GM18861 (cell line): Measurements from ENCODE around the gene MNDA.
"Not testable (repeated sequence)": the region's sequence is repeated elsewhere in the genome, so short reads cannot be mapped to it uniquely, and the experiment has no call there.

Source experiments
- ATAC-seq: cut with Tn5 transposase; IDR thresholded peaks from one replicate; pipeline ENCODE4 v1.9.1; 2021; ENCODE audit not compliant: unreplicated experiment

Gene MNDA

GRCh38 chr1:158836038-158836437, 4.9 kb downstream of the MNDA start:
- no peak for ATAC-seq

- ATAC-seq, result no peak
Measured at GRCh38 chr1:158838660-158839059, 7.5 kb downstream of the MNDA start.

- ATAC-seq, result no peak
Measured at GRCh38 chr1:158839566-158839965, 8.4 kb downstream of the MNDA start.

- no peak for ATAC-seq
Measured at GRCh38 chr1:158840236-158840635, 9.1 kb downstream of the MNDA start.

- ATAC-seq, result no peak
Measured at GRCh38 chr1:158864595-158864994, 33.4 kb downstream of the MNDA start.

GRCh38 chr1:158870438-158870837, 39.3 kb downstream of the MNDA start:
- not testable (repeated sequence) for ATAC-seq

- ATAC-seq, result no peak
Measured at GRCh38 chr1:158873141-158873540, 42.0 kb downstream of the MNDA start.

- no peak for ATAC-seq
Measured at GRCh38 chr1:158893654-158894053, 62.5 kb downstream of the MNDA start.

- ATAC-seq, result no peak
Measured at GRCh38 chr1:158898722-158899121, 67.6 kb downstream of the MNDA start.
